GM12878 (cell line): ENCODE measurements around the gene DISC1. TPM values are rescaled to one million over a fixed set of nuclear protein-coding genes. Genes with fewer than 3 reads are reported as not detected.

Experiments used
- ATAC-seq: fragments of 200-7000 bp; cut with Tn5 transposase; 3 replicates; pipeline ENCODE4 v1.9.1; 2020; ENCODE audit warnings: mild to moderate bottlenecking, moderate library complexity
- BruUV-seq: library from RNA; stranded (reverse); fragments of 400-500 nt; replicated peaks from 2 replicates; lab custom pipeline; 2021; lab: Mats Ljungman, UMichigan
- CTCF ChIA-PET: fragments of 300-600 bp; sonication (Branson Sonifier 250); formaldehyde crosslinking; extraction: SDS; loops from one replicate; lab custom pipeline; 2021; ENCODE audit warnings: inconsistent platforms; lab: Yijun Ruan, JAX
- POLR2A ChIA-PET: fragments of 350-600 bp; formaldehyde crosslinking; extraction: SDS; loops from one replicate; lab custom pipeline; 2021; ENCODE audit warnings: inconsistent platforms; lab: Charles Lee
- RAD21 ChIA-PET: fragments of 300-600 bp; sonication (Branson Sonifier 250); formaldehyde crosslinking; loops from one replicate; lab custom pipeline; 2023; ENCODE audit warnings: antibody characterized with exemption; ENCODE audit not compliant: unreplicated experiment; lab: Charles Lee
- SMC1A ChIA-PET: fragments of 300-600 bp; sonication (Branson Sonifier 250); formaldehyde crosslinking; loops from one replicate; lab custom pipeline; 2023; ENCODE audit not compliant: unreplicated experiment, uncharacterized antibody; lab: Charles Lee
- DNase-seq: peaks from one replicate; pipeline ENCODE4 v3.0.0-alpha.2; 2011; ENCODE audit warnings: low read depth, low spot score
- FAIRE-seq: peaks from 3 replicates; lab custom pipeline; 2011; peaks lifted over from hg19 to GRCh38; lab: Jason Lieb, UNC
- H2AFZ ChIP-seq: 2 replicates; pipeline ENCODE4 v1.6.0; 2011; ENCODE audit warnings: low read depth, low read length, control low read depth; ENCODE audit not compliant: control insufficient read depth
- H3K27ac ChIP-seq: 2 replicates; pipeline ENCODE4 v1.5.1; 2011; ENCODE audit warnings: control low read depth; ENCODE audit not compliant: control insufficient read depth, insufficient read depth
- H3K27me3 ChIP-seq, 2 experiments: replicated peaks in 1 of 2; 2 replicates each; pipeline versions ENCODE4 v1.6.0 to v1.6.1; 2011; ENCODE audit warnings: low read length in 1 of 2; ENCODE audit not compliant: control insufficient read depth in 2 of 2, insufficient read depth in 2 of 2
- H3K36me3 ChIP-seq, 2 experiments: 2 replicates each; pipeline ENCODE4 v1.5.1; 2011; ENCODE audit warnings: low read length in 1 of 2; ENCODE audit not compliant: control insufficient read depth in 2 of 2, insufficient read depth in 2 of 2
- H3K4me1 ChIP-seq: 2 replicates; pipeline ENCODE4 v1.6.1; 2011; ENCODE audit warnings: mild to moderate bottlenecking, low read length, moderate library complexity, mixed read lengths; ENCODE audit not compliant: control insufficient read depth, insufficient read depth
- H3K4me2 ChIP-seq: 2 replicates; pipeline ENCODE4 v1.6.0; 2011; ENCODE audit warnings: control low read depth; ENCODE audit not compliant: control insufficient read depth, insufficient read depth
- H3K4me3 ChIP-seq: fragments of 200-600 bp; sonication (generic); 2 replicates; pipeline ENCODE4 v1.5.1; 2016
- H3K79me2 ChIP-seq: 2 replicates; pipeline ENCODE4 v1.6.0; 2011; ENCODE audit warnings: low read length; ENCODE audit not compliant: control insufficient read depth, insufficient read depth
- H3K9ac ChIP-seq: 2 replicates; pipeline ENCODE4 v1.8.0; 2011; ENCODE audit warnings: low read length, control low read depth, mixed read lengths; ENCODE audit not compliant: control insufficient read depth, insufficient read depth
- H3K9me3 ChIP-seq: replicated peaks from 3 replicates; pipeline ENCODE4 v1.5.1; 2011; ENCODE audit warnings: mild to moderate bottlenecking, low read length; ENCODE audit not compliant: control insufficient read depth, insufficient read depth
- H4K20me1 ChIP-seq: 2 replicates; pipeline ENCODE4 v1.6.0; 2011; ENCODE audit not compliant: control insufficient read depth, insufficient read depth
- ATF7 ChIP-seq: fragments of 450-650 bp; IDR thresholded peaks from 2 replicates; pipeline ENCODE4 v1.6.1; 2016; ENCODE audit warnings: low read depth, mild to moderate bottlenecking
- CEBPB ChIP-seq, 2 experiments: fragments of 150-350 bp in 1 of 2; IDR thresholded peaks; 2 replicates each; pipeline ENCODE4 v1.6.1; 2012 to 2014; ENCODE audit warnings: low read depth in 2 of 2, low read length in 2 of 2, borderline replicate concordance in 1 of 2, inconsistent platforms in 1 of 2
- CHD2 ChIP-seq: IDR thresholded peaks from 2 replicates; pipeline ENCODE4 v1.6.1; 2011; ENCODE audit warnings: low read depth, low read length, improper control_type of control experiment, borderline replicate concordance
- IRF4 ChIP-seq: IDR thresholded peaks from 2 replicates; pipeline ENCODE4 v1.6.1; 2011; ENCODE audit warnings: low read depth, low read length
- MTA3 ChIP-seq: IDR thresholded peaks from 2 replicates; pipeline ENCODE4 v1.6.1; 2012; ENCODE audit warnings: low read length, inconsistent platforms, borderline replicate concordance
- MYC ChIP-seq: IDR thresholded peaks from 2 replicates; pipeline ENCODE4 v1.6.1; 2011; ENCODE audit warnings: mild to moderate bottlenecking, low read length, moderate library complexity, inconsistent platforms; ENCODE audit not compliant: insufficient read depth, insufficient replicate concordance, insufficient read length, severe bottlenecking
- PML ChIP-seq: IDR thresholded peaks from 2 replicates; pipeline ENCODE4 v1.6.1; 2012; ENCODE audit warnings: low read length, inconsistent platforms
- RFX5 ChIP-seq: IDR thresholded peaks from 2 replicates; pipeline ENCODE4 v1.6.1; 2011; ENCODE audit warnings: low read depth, low read length, improper control_type of control experiment
- SMAD1 ChIP-seq: fragments of 450-650 bp; IDR thresholded peaks from 2 replicates; pipeline ENCODE4 v1.6.1; 2018; ENCODE audit warnings: mild to moderate bottlenecking, low read depth; ENCODE audit not compliant: partially characterized antibody
- STAT3 ChIP-seq: IDR thresholded peaks from 2 replicates; pipeline ENCODE4 v1.6.1; 2011; ENCODE audit warnings: low read depth, low read length, improper control_type of control experiment
- SUZ12 ChIP-seq: fragments of 200-600 bp; sonication (generic); IDR thresholded peaks from one replicate; pipeline ENCODE4 v1.6.1; 2018; ENCODE audit warnings: antibody characterized with exemption, mild to moderate bottlenecking; ENCODE audit not compliant: unreplicated experiment
- TARDBP ChIP-seq: IDR thresholded peaks from 2 replicates; pipeline ENCODE4 v1.6.1; 2016; ENCODE audit warnings: borderline replicate concordance
- ZBTB40 ChIP-seq: fragments of 450-650 bp; IDR thresholded peaks from 2 replicates; pipeline ENCODE4 v1.6.1; 2016; ENCODE audit warnings: mild to moderate bottlenecking, moderate library complexity, borderline replicate concordance
- ZNF217 ChIP-seq: fragments of 450-650 bp; IDR thresholded peaks from 2 replicates; pipeline ENCODE4 v1.6.1; 2017; ENCODE audit warnings: antibody characterized with exemption, mild to moderate bottlenecking
- ZNF274 ChIP-seq: IDR thresholded peaks from one replicate; pipeline ENCODE4 v1.8.0; 2011; ENCODE audit not compliant: insufficient read length, insufficient read depth
- WGBS: methylation state at CpG from one replicate; pipeline ENCODE4 v1.1.6; 2016; ENCODE audit warnings: low lambda C conversion rate; ENCODE audit not compliant: insufficient replicate concordance, insufficient coverage; ENCODE audit errors: missing lambda C conversion rate; 5-methylcytosine and 5-hydroxymethylcytosine counted together
- in situ Hi-C: fragments of 300-500 bp; cut with MboI; formaldehyde crosslinking; loops from 9 replicates; pipeline ENCODE4 v1.14.3; 2018; ENCODE audit warnings: mixed read lengths
- intact Hi-C: fragments of 100-400 bp; cut with micrococcal nuclease; formaldehyde crosslinking; loops from one replicate; pipeline ENCODE4 v1.14.2; 2022; ENCODE audit not compliant: unreplicated experiment
- polyA plus RNA-seq, 11 experiments: library from polyadenylated mRNA; depleted of rRNA in 4 of 11; unstranded in 6 of 11; stranded (reverse) in 5 of 11; fragments of >200 nt; fragmentation: Nextera tagmentation in 4 of 11; fragmentation: Illumina TruSeq in 1 of 11; extraction: Ambion mirVana in 4 of 11; extraction: Trizol in 1 of 11; gene quantifications; 1 replicate in 1 of 11; 2 replicates in 10 of 11; pipeline versions ENCODE4 v1.2.1 to v1.2.3, GENCODE V29; 2011 to 2016; ENCODE audit warnings: inconsistent platforms in 2 of 11, missing spikeins in 2 of 11, low read depth in 1 of 11
- total RNA-seq, 4 experiments: library from RNA; depleted of rRNA in 3 of 4; stranded (reverse); fragments of >200 nt in 3 of 4; fragmentation: Illumina TruSeq in 1 of 4; extraction: Trizol in 1 of 4; gene quantifications; 2 replicates each; pipeline versions ENCODE4 v1.2.1 to v1.2.3, GENCODE V29; 2013 to 2021

DISC1 gene
- total and polyA plus RNA-seq, 10 of the 15 experiments (the other 5 are each of a cell fraction or from before 2014, with no cell fraction given): 0.05 to 0.72 (median 0.19) TPM; not detected in 1

GRCh38 chr1:231958448-231958847 lies 331.9 kb downstream of the DISC1 start:
- Histone ChIP-seq H3K36me3 (no peaks in the 10 kb centered on the region), H3K4me2 (no peak overlapping the region), H3K9me3 (no peaks in the 10 kb centered on the region), H3K27ac (no peak overlapping the region), H3K79me2 (no peaks in the 10 kb centered on the region), H3K4me3 (no peak overlapping the region), H3K9ac (no peak overlapping the region), H4K20me1 (no peaks in the 10 kb centered on the region), H3K27me3 (no peaks in the 10 kb centered on the region), H3K4me1 (no peaks in the 10 kb centered on the region), H2AFZ (no peak overlapping the region)
- no peak for DNase-seq
- CTCF ChIA-PET: no interaction called here
- SMC1A ChIA-PET: no interaction called here
- FAIRE-seq: no peak
- RAD21 ChIA-PET: no interaction called here
- BruUV-seq: no TSS peak
- TF ChIP-seq CEBPB (IDR thresholded peaks at IDR 0.05; ENCODE audit: borderline replicate concordance in 1 of 2, low read depth in 2 of 2, low read length in 2 of 2) (no peak), IRF4 (no peak), PML (no peak), ZNF274 (no peak), SUZ12 (no peak), SMAD1 (no peak), MTA3 (no peak), RFX5 (no peak), ATF7 (no peak), STAT3 (no peak), ZNF217 (no peak), MYC (no peak), CHD2 (no peak), ZBTB40 (no peak), TARDBP (no peak)
- intact Hi-C loops (no loop called here), in situ Hi-C loops (no loop called here)
- POLR2A ChIA-PET: no interaction called here
- WGBS: 20% methylated on average over 4 of the region's 4 CpGs
- no peak for ATAC-seq
